ENCODE data around the gene LRRC8B. TPM values are rescaled to one million over a fixed set of nuclear protein-coding genes. Genes with fewer than 3 reads are reported as not detected.

LRRC8B gene
- polyA plus RNA-seq, 3 donors from 2014 or later: 0.13 to 1.6 (median 0.72) TPM

DNA sequence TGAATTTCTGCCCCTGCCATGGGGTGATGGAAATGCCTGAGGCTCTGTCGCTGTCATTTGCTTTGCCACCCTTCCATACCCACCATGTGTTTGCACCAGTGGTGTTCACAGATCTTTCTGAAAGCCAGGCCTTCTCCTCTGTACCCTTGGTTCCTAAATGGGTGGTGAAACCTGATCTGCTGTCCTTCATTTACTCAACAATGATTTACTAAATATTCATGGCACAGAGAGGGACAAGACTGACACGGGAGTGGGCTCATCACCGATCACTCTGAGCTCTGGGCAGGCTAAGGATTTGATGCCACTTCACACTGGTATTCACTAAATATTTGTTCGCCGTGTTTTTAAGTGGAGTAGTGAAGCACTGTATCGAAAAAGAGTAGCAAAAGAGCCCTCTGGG lies 40.9 kb downstream of the LRRC8B start:
- H3K36me3 Mint-ChIP-seq: peaks cover 0 to 3% (median 0%) of the 10 kb centered on the region in 3 donors
- no peak for DNase-seq
- no peaks in the 10 kb centered on the region for H3K4me1 Mint-ChIP-seq
- H3K27me3 Mint-ChIP-seq (ENCODE audit: low read depth in 3 of 3): peaks cover 0 to 2% (median 0%) of the 10 kb centered on the region in 3 donors
- peaks cover 0 to 2% (median 0%) of the 10 kb centered on the region in 6 donors for H3K9me3 Mint-ChIP-seq
- no peak overlapping the region for H3K27ac Mint-ChIP-seq
- H3K4me3 Mint-ChIP-seq: no peak overlapping the region

DNA sequence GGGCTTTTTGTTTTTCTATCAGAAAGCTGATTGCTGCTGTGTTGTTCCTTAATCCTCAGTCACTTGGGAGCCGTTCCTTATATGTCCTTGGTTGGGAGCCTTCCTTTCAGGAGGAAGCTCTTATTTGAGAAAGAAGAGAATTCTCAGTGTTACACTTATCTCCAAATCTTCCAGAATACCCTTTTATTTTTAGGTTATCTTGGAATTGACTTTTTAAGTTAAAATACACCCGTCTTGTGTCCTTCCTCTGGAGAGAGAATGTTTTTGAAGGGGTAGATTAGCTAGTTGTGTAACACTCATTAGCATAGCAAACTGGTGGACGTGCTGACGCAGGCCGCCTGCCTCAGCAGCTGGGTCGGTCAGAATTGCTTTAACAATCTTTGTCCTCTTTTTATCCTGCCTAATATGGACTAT lies 42.1 kb downstream of the LRRC8B start:
- Mint-ChIP-seq H3K27me3 (ENCODE audit: low read depth in 3 of 3) (peaks cover 0 to 2% (median 0%) of the 10 kb centered on the region in 3 donors), H3K27ac (no peak overlapping the region), H3K4me1 (no peaks in the 10 kb centered on the region), H3K36me3 (peaks cover 0 to 8% (median 0%) of the 10 kb centered on the region in 3 donors), H3K4me3 (no peak overlapping the region), H3K9me3 (peaks cover 0 to 2% (median 0%) of the 10 kb centered on the region in 6 donors)
- DNase-seq: no peak

DNA sequence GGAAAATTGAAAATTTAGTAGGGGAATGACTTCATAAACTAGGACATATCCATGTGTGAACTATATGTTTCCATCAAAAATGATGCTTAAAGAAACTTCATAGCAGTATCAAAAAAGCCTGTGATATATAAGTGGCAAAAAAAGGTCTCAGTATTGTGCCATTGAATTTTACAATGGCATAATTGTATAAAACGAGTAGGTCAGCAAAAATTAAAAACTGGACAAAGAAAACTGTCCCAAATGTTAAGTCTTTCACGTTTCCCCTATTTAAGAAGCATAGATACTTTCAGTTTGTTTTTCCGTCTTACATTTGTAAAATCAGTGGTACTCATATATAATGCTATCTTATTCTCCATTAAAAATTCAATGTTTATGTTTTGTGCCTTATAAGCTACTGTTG lies 43.2 kb downstream of the LRRC8B start:
- H3K4me3 Mint-ChIP-seq: no peak overlapping the region
- no peaks in the 10 kb centered on the region for H3K4me1 Mint-ChIP-seq
- no peak overlapping the region for H3K27ac Mint-ChIP-seq
- peaks cover 0 to 8% (median 4%) of the 10 kb centered on the region in 3 donors for H3K36me3 Mint-ChIP-seq
- H3K9me3 Mint-ChIP-seq: no peaks in the 10 kb centered on the region
- H3K27me3 Mint-ChIP-seq (ENCODE audit: low read depth in 3 of 3): peaks cover 0 to 2% (median 0%) of the 10 kb centered on the region in 3 donors
- no peak for DNase-seq

DNA sequence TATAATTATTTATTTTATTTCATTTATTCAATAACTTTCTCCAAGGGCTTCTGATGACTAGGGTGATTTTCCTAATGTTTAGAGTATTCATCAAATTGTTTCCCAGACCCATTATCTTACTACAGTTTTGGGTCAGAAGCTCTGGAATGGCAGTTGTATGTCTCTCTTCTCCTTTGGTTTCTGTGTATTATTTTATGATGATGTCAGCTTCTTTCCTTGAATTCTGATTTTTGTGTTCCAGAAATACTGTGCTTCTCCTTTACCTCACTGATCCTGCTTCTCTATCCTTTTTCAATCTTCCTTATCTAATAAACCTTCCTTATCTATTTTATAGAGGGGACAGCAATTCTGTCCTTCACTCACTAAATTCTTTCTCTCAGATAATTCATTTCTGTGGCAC lies 48.8 kb downstream of the LRRC8B start:
- no peaks in the 10 kb centered on the region for H3K9me3 Mint-ChIP-seq
- peaks cover 0 to 2% (median 0%) of the 10 kb centered on the region in 3 donors for H3K27me3 Mint-ChIP-seq (ENCODE audit: low read depth in 3 of 3)
- H3K4me3 Mint-ChIP-seq: no peak overlapping the region
- no peak overlapping the region for H3K27ac Mint-ChIP-seq
- H3K36me3 Mint-ChIP-seq: peaks cover 4 to 20% (median 12%) of the 10 kb centered on the region in 3 donors
- no peak for DNase-seq
- H3K4me1 Mint-ChIP-seq: no peaks in the 10 kb centered on the region

DNA sequence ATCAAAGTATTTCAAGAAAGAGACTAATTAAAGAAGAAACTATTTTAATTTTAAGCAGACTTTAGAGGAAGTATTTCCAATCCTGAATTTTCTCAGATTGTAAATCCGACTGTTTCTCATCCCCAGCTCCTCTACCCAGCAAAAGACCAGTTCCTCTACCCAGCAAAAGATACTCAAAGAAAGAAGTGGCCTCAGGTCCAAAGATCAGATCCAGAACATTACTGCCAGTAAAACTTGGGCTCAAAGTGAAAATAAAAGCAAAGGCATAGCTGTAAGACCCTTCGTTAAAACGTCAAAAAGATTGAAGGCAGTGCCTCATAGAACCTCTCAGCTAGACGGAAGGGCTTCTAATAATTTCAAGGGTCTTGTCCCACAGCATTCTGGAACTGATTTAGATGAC lies 50.0 kb downstream of the LRRC8B start:
- Mint-ChIP-seq H3K36me3 (peaks cover 4 to 23% (median 12%) of the 10 kb centered on the region in 3 donors), H3K27me3 (ENCODE audit: low read depth in 3 of 3) (peaks cover 0 to 2% (median 0%) of the 10 kb centered on the region in 3 donors), H3K4me3 (no peak overlapping the region)

DNA sequence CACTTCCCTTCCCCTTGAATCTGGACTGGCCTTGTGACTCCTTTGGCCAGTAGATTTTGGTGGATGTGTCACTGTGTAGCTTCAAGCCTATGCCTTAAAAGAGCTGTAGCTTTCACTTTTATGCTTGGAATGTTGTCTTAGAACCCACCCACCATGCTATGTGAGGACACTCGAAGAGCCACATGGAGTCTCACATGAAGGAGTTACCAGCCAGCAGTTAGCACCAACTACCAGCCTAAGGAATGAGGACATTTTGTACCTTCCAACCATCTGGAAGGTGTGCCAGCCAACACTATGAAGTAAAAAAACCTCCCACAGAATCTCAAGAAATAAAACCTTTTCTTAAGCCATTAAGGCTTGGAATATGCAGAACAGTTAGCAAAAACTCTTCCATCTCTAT lies 50.6 kb downstream of the LRRC8B start:
- DNase-seq: no peak
- peaks cover 0 to 2% (median 0%) of the 10 kb centered on the region in 3 donors for H3K27me3 Mint-ChIP-seq (ENCODE audit: low read depth in 3 of 3)
- H3K36me3 Mint-ChIP-seq: peaks cover 6 to 28% (median 12%) of the 10 kb centered on the region in 3 donors
- H3K9me3 Mint-ChIP-seq: no peaks in the 10 kb centered on the region
- H3K27ac Mint-ChIP-seq: no peak overlapping the region
- no peak overlapping the region for H3K4me3 Mint-ChIP-seq
- H3K4me1 Mint-ChIP-seq: no peaks in the 10 kb centered on the region

More for the DNA sequence above, 50.0 kb downstream of the LRRC8B start:
- DNase-seq: no peak
- no peaks in the 10 kb centered on the region for H3K4me1 Mint-ChIP-seq
- H3K27ac Mint-ChIP-seq: no peak overlapping the region
- H3K9me3 Mint-ChIP-seq: no peaks in the 10 kb centered on the region

DNA sequence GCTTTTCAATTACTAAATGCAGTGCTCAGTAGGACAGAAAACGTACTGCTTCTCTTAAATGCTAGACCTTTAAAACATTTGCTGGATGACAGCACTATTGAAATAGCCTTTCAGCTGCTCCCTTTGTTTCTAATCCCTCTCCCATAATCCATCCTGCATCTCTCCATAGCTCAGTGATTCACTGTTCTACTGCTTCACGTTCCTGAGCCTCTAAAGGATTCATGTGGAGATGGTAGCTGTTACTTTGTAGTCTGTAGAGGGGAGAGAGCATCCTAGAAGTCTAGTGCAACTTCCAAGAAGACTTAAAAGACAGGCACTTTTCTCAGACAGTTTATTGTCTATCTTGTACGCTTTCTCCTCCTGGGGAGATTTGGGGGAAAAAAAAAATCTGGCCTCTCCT lies 51.4 kb downstream of the LRRC8B start:
- Mint-ChIP-seq H3K27me3 (ENCODE audit: low read depth in 3 of 3) (peaks cover 0 to 2% (median 0%) of the 10 kb centered on the region in 3 donors), H3K4me1 (no peaks in the 10 kb centered on the region), H3K4me3 (no peak overlapping the region), H3K27ac (no peak overlapping the region), H3K36me3 (peaks cover 4 to 28% (median 6%) of the 10 kb centered on the region in 3 donors), H3K9me3 (no peaks in the 10 kb centered on the region)
- no peak for DNase-seq

DNA sequence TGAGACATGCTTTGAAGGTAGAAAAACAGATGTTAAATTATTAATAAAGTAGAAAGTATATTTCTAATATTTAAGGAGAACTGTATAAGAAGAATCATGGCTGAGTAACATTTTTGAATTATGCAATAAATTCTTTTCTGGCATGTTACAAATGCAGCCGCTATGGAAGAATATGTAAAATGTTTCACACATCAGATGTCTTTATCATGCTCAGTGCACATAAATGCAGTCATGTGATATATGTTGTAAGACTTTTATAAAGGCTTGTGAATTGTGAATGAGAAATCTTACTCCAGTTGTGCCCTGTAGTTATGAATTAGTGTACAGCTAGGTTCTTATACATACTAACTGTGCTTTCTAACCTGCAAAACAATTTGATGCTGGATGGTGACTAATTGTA lies 53.5 kb downstream of the LRRC8B start:
- no peaks in the 10 kb centered on the region for H3K9me3 Mint-ChIP-seq
- no peak overlapping the region for H3K27ac Mint-ChIP-seq
- peaks cover 4 to 30% (median 17%) of the 10 kb centered on the region in 3 donors for H3K36me3 Mint-ChIP-seq
- peaks cover 0 to 2% (median 0%) of the 10 kb centered on the region in 3 donors for H3K27me3 Mint-ChIP-seq (ENCODE audit: low read depth in 3 of 3)
- H3K4me3 Mint-ChIP-seq: no peak overlapping the region
- DNase-seq: no peak
- H3K4me1 Mint-ChIP-seq: no peaks in the 10 kb centered on the region

DNA sequence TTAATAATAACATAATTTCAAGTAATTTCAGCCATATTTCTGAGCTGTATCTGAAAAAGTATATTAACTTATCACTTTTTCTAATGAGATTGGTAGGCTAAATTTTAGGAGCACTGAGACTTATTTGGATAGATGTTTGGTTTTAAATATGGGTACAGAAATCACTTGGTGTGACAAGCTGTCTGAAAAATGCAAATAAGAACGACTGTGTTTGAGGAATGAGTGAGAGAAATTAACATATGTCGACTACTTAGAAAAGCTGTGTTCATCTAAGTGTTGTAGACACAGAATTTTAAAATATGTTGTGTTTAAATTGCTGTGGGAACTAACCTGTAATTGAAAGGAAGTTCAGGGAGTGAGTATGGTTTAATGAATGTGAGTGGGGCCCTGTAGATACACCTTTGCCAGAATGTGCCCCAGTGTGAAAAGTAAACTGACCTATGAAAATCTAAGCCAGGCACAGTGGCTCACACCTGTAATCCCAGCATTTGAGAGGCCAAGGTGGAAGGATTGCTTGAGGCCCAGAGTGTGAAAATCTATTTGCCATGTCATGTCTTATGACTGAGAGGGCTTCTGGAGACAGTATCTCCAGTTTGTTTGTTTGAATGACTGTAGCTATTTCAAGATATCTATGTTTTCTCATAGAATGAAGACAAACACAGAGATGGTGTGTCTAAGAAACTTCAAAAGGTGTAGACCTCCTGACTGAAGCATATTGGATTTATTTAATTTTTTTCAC lies 54.5 kb downstream of the LRRC8B start:
- Mint-ChIP-seq H3K27ac (no peak overlapping the region), H3K9me3 (no peaks in the 10 kb centered on the region), H3K4me3 (no peak overlapping the region), H3K4me1 (no peaks in the 10 kb centered on the region), H3K36me3 (peaks cover 9 to 32% (median 21%) of the 10 kb centered on the region in 3 donors), H3K27me3 (ENCODE audit: low read depth in 3 of 3) (peaks cover 0 to 2% (median 0%) of the 10 kb centered on the region in 3 donors)
- no peak for DNase-seq

DNA sequence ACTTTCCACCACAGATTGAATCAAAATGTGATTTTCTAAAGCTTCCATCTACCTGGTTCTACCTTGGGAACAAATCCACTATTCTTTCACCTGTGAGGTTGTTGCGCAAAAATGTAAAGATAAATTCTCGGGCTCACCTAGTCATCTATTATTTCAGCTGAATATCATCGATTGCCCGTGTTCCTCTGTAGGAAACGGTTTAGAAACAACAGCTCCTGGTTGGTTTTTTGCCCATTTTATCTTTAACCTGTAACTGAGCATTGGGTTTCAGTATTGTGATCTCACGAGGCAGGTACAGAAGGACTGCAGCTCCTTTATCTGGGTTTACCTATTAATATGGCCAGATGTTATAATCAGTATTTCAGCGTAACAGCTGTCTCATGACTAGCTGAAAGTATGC lies 55.4 kb downstream of the LRRC8B start:
- no peak overlapping the region for H3K27ac Mint-ChIP-seq

DNA sequence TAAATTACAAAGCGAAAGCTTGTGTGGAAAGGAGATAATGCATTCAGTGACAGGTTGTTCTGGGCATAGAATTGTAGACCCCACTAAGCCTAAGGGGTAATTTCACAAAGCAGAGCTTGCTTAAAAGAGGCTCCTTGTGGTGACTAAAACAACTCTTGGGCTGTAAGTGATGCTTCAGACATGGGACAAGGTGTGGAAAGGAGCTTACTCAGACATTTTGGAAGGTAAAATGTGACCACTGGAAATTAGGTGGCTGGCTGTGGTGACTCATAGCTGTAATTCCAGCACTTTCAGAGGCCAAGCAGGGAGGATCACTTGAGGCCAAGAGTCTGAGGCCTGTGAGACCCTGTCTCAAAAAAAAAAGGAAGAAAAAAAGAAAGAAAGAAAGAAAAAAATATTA lies 57.2 kb downstream of the LRRC8B start:
- Mint-ChIP-seq H3K9me3 (no peaks in the 10 kb centered on the region), H3K27ac (peak overlapping the region in 1 of 6 donors; percentile 60), H3K36me3 (peaks cover 16 to 35% (median 25%) of the 10 kb centered on the region in 3 donors), H3K4me3 (no peak overlapping the region), H3K4me1 (no peaks in the 10 kb centered on the region), H3K27me3 (ENCODE audit: low read depth in 3 of 3) (no peaks in the 10 kb centered on the region)
- DNase-seq: no peak

More for the DNA sequence above, 55.4 kb downstream of the LRRC8B start:
- no peaks in the 10 kb centered on the region for H3K27me3 Mint-ChIP-seq (ENCODE audit: low read depth in 3 of 3)
- H3K36me3 Mint-ChIP-seq: peaks cover 12 to 37% (median 25%) of the 10 kb centered on the region in 3 donors
- no peak overlapping the region for H3K4me3 Mint-ChIP-seq
- no peaks in the 10 kb centered on the region for H3K4me1 Mint-ChIP-seq
- no peak for DNase-seq
- no peaks in the 10 kb centered on the region for H3K9me3 Mint-ChIP-seq

DNA sequence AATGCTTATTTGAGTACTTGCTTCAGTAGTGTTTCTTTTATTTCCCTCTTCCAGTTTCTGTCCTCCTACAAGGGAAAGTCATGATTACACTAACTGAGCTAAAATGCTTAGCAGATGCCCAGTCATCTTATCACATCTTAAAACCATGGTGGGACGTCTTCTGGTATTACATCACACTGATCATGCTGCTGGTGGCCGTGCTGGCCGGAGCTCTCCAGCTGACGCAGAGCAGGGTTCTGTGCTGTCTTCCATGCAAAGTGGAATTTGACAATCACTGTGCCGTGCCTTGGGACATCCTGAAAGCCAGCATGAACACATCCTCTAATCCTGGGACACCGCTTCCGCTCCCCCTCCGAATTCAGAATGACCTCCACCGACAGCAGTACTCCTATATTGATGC lies 57.9 kb downstream of the LRRC8B start:
- Mint-ChIP-seq H3K4me3 (no peak overlapping the region), H3K27me3 (ENCODE audit: low read depth in 3 of 3) (no peaks in the 10 kb centered on the region), H3K9me3 (no peaks in the 10 kb centered on the region), H3K27ac (no peak overlapping the region), H3K36me3 (peaks cover 18 to 39% (median 25%) of the 10 kb centered on the region in 3 donors), H3K4me1 (no peaks in the 10 kb centered on the region)
- DNase-seq: no peak

DNA sequence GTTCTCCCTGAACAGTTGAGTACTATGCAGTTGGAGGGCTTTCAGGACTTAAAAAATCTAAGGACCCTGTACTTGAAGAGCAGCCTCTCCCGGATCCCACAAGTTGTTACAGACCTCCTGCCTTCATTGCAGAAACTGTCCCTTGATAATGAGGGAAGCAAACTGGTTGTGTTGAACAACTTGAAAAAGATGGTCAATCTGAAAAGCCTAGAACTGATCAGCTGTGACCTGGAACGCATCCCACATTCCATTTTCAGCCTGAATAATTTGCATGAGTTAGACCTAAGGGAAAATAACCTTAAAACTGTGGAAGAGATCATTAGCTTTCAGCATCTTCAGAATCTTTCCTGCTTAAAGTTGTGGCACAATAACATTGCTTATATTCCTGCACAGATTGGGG lies 59.6 kb downstream of the LRRC8B start:
- Mint-ChIP-seq H3K4me1 (no peaks in the 10 kb centered on the region), H3K4me3 (no peak overlapping the region), H3K36me3 (peaks cover 18 to 36% (median 25%) of the 10 kb centered on the region in 3 donors), H3K27me3 (ENCODE audit: low read depth in 3 of 3) (no peaks in the 10 kb centered on the region), H3K9me3 (no peaks in the 10 kb centered on the region), H3K27ac (no peak overlapping the region)
- DNase-seq: no peak

DNA sequence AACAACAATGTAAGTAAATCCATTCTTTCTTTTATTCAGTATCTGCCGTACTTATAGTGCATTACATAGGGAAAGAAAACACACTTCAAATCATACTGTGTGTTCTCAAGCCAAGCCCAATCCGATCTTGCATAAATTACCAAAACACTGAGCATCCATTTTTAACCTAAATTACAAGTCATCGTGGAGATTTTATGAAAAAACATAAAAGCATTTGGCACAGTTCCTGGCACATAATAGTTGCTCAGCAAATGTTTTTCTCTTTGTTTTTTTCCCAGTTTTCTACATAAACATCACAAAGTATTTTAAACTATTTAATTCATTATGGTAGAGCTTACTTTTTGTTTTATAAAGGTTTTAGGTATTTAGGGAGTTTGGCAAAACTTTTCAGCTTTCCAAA lies 60.2 kb downstream of the LRRC8B start:
- H3K4me1 Mint-ChIP-seq: no peaks in the 10 kb centered on the region
- H3K9me3 Mint-ChIP-seq: no peaks in the 10 kb centered on the region
- no peak overlapping the region for H3K4me3 Mint-ChIP-seq
- H3K27ac Mint-ChIP-seq: no peak overlapping the region
- H3K36me3 Mint-ChIP-seq: peaks cover 18 to 35% (median 25%) of the 10 kb centered on the region in 3 donors
- DNase-seq: no peak
- H3K27me3 Mint-ChIP-seq (ENCODE audit: low read depth in 3 of 3): no peaks in the 10 kb centered on the region
